H1 (cell line): ENCODE measurements around the gene MADD. TPM values are rescaled to one million over a fixed set of nuclear protein-coding genes. Genes with fewer than 3 reads are reported as not detected.

Experiments
- MAX ChIP-seq: IDR thresholded peaks from 2 replicates; pipeline ENCODE4 v1.6.1; 2012; ENCODE audit warnings: inconsistent platforms
- POLR2A ChIP-seq, 2 experiments: IDR thresholded peaks; 1 replicate in 1 of 2; 2 replicates in 1 of 2; pipeline ENCODE4 v1.6.1; 2011; ENCODE audit warnings: low read depth in 2 of 2, low read length in 2 of 2, mild to moderate bottlenecking in 2 of 2; ENCODE audit errors: control extremely low read depth in 1 of 2
- SIX5 ChIP-seq: IDR thresholded peaks from 2 replicates; pipeline ENCODE4 v1.6.1; 2011; ENCODE audit warnings: mild to moderate bottlenecking, low read depth, low read length
- SP4 ChIP-seq: IDR thresholded peaks from 2 replicates; pipeline ENCODE4 v1.6.1; 2012; ENCODE audit warnings: low read length, inconsistent platforms
- polyA plus RNA-seq, 7 experiments: library from polyadenylated mRNA; depleted of rRNA in 3 of 7; stranded (reverse) in 5 of 7; unstranded in 2 of 7; fragments of >200 nt in 5 of 7; fragments of 200-250 nt in 2 of 7; gene quantifications; 1 replicate in 5 of 7; 2 replicates in 1 of 7; 4 replicates in 1 of 7; pipeline versions ENCODE4 v1.2.1 to v1.2.3, GENCODE V29; 2011 to 2013; ENCODE audit warnings: missing spikeins in 2 of 7, mixed read lengths in 2 of 7
- total RNA-seq: library from RNA; stranded (reverse); fragmentation: NEBNext Ultra II Directional; extraction: Animal tissue kit (Norgen Biotek cat#: 25700); gene quantifications from 2 replicates; pipeline ENCODE4 v1.2.1, GENCODE V29; 2021

Gene MADD
- total and polyA plus RNA-seq, 2 of the 8 experiments (the other 6 are each of a cell fraction or from before 2014, with no cell fraction given) = 32.5 to 45.4 TPM

GRCh38 chr11:47242596-47243192, 27.2 kb upstream of the MADD start (continued):
- TF ChIP-seq MAX (no peak), SIX5 (no peak), POLR2A (IDR thresholded peaks at IDR 0.05; ENCODE audit: control extremely low read depth in 1 of 2, low read depth in 2 of 2, low read length in 2 of 2) (peak in 1 of 2 experiments; percentile 40; a peak in 1 of 3 replicates), SP4 (no peak)
